Hepatocyte (in vitro differentiated cells): Measurements from ENCODE around the gene UBALD2. TPM values are rescaled to one million over a fixed set of nuclear protein-coding genes. Genes with fewer than 3 reads are reported as not detected.
A peak's percentile ranks its signal among the peaks of the same experiment; 100 is the strongest.

Experiments used
- DNase-seq: peaks from one replicate; pipeline ENCODE4 v3.0.0-alpha.2; 2016; ENCODE audit warnings: low spot score
- H2AFZ ChIP-seq: fragments of 200-600 bp; sonication (generic); 2 replicates; pipeline ENCODE4 v1.6.0; 2016; ENCODE audit warnings: antibody characterized with exemption, mild to moderate bottlenecking
- H3K27ac ChIP-seq: fragments of 200-600 bp; sonication (generic); 2 replicates; pipeline ENCODE4 v1.5.1; 2016; ENCODE audit warnings: mild to moderate bottlenecking
- H3K27me3 ChIP-seq: fragments of 200-600 bp; sonication (generic); 2 replicates; pipeline ENCODE4 v1.6.1; 2016
- H3K36me3 ChIP-seq: fragments of 200-600 bp; sonication (generic); replicated peaks from 2 replicates; pipeline ENCODE4 v1.5.1; 2016; ENCODE audit warnings: low read depth; ENCODE audit not compliant: insufficient read depth
- H3K4me1 ChIP-seq: fragments of 200-600 bp; sonication (generic); 2 replicates; pipeline ENCODE4 v1.5.1; 2016; ENCODE audit warnings: mild to moderate bottlenecking, moderate library complexity; ENCODE audit not compliant: insufficient read depth
- H3K4me2 ChIP-seq: fragments of 200-600 bp; sonication (generic); 2 replicates; pipeline ENCODE4 v1.6.0; 2016
- H3K4me3 ChIP-seq: fragments of 200-600 bp; sonication (generic); 2 replicates; pipeline ENCODE4 v1.5.1; 2016; ENCODE audit warnings: mild to moderate bottlenecking
- H3K79me2 ChIP-seq: fragments of 200-600 bp; sonication (generic); 2 replicates; pipeline ENCODE4 v1.6.0; 2017; ENCODE audit warnings: mild to moderate bottlenecking
- H3K9me2 ChIP-seq: fragments of 200-600 bp; sonication (generic); replicated peaks from 2 replicates; pipeline ENCODE4 v1.6.0; 2017; ENCODE audit warnings: mild to moderate bottlenecking; ENCODE audit not compliant: insufficient read depth
- H3K9me3 ChIP-seq: fragments of 200-600 bp; sonication (generic); 2 replicates; pipeline ENCODE4 v1.5.1; 2016; ENCODE audit warnings: low read depth, mild to moderate bottlenecking
- H4K20me1 ChIP-seq: fragments of 200-600 bp; sonication (generic); 2 replicates; pipeline ENCODE4 v1.6.0; 2016; ENCODE audit warnings: mild to moderate bottlenecking; ENCODE audit not compliant: insufficient read depth, poor library complexity, severe bottlenecking
- CTCF ChIP-seq: fragments of 200-600 bp; sonication (generic); IDR thresholded peaks from 2 replicates; pipeline ENCODE4 v1.5.1; 2016; ENCODE audit warnings: antibody characterized with exemption, mild to moderate bottlenecking; ENCODE audit not compliant: poor library complexity
- EZH2 ChIP-seq: fragments of 200-600 bp; sonication (generic); IDR thresholded peaks from 2 replicates; pipeline ENCODE4 v1.6.1; 2016; ENCODE audit warnings: antibody characterized with exemption, mild to moderate bottlenecking, borderline replicate concordance
- EZH2phosphoT487 ChIP-seq: fragments of 200-600 bp; sonication (generic); IDR thresholded peaks from one replicate; pipeline ENCODE4 v1.6.1; 2018; ENCODE audit warnings: antibody characterized with exemption, mild to moderate bottlenecking, low read depth, moderate library complexity; ENCODE audit not compliant: unreplicated experiment, severe bottlenecking
- WGBS: methylation state at CpG from one replicate; pipeline ENCODE4 v1.1.6; 2016; ENCODE audit warnings: low lambda C conversion rate; ENCODE audit errors: missing lambda C conversion rate; 5-methylcytosine and 5-hydroxymethylcytosine counted together
- polyA plus RNA-seq: library from polyadenylated mRNA; unstranded; fragments of >200 nt; fragmentation: Nextera tagmentation; extraction: Ambion mirVana; gene quantifications from 2 replicates; pipeline ENCODE4 v1.2.1, GENCODE V29; 2016
- total RNA-seq: library from RNA; depleted of rRNA; stranded (reverse); fragments of >200 nt; gene quantifications from 2 replicates; pipeline ENCODE4 v1.2.3, GENCODE V29; 2014

Gene UBALD2
- total and polyA plus RNA-seq, 2 experiments from 2014 or later = 10.2 to 13.1 TPM

GRCh38 chr17:76262732-76263344 lies 2.3 kb upstream of the UBALD2 start:
- H4K20me1 ChIP-seq = no peaks in the 10 kb centered on the region
- H3K4me3 ChIP-seq = no peak overlapping the region
- TF ChIP-seq EZH2phosphoT487 (no peak), CTCF (no peak), EZH2 (no peak)
- H3K27me3 ChIP-seq = no peaks in the 10 kb centered on the region
- peak overlapping the region; percentile 62 for H3K4me2 ChIP-seq
- peak overlapping the region; percentile 93 for H3K27ac ChIP-seq
- peak overlapping the region; percentile 7 for H2AFZ ChIP-seq
- WGBS = 49% methylated on average over 9 of the region's 9 CpGs
- H3K36me3 ChIP-seq = no peaks in the 10 kb centered on the region
- DNase-seq = peak; percentile 68
- peaks cover 31% of the 10 kb centered on the region for H3K4me1 ChIP-seq
- H3K9me3 ChIP-seq = no peaks in the 10 kb centered on the region
- H3K9me2 ChIP-seq = no peaks in the 10 kb centered on the region
- peaks cover 22% of the 10 kb centered on the region for H3K79me2 ChIP-seq

GRCh38 chr17:76263896-76264295 lies 1.3 kb upstream of the UBALD2 start:
- Histone ChIP-seq H3K4me3 (no peak overlapping the region), H3K9me2 (no peaks in the 10 kb centered on the region), H3K4me2 (peak overlapping the region; percentile 47), H2AFZ (no peak overlapping the region), H4K20me1 (no peaks in the 10 kb centered on the region), H3K36me3 (no peaks in the 10 kb centered on the region), H3K27ac (peak overlapping the region; percentile 93), H3K9me3 (no peaks in the 10 kb centered on the region), H3K79me2 (peaks cover 33% of the 10 kb centered on the region), H3K27me3 (no peaks in the 10 kb centered on the region), H3K4me1 (peaks cover 29% of the 10 kb centered on the region)
- TF ChIP-seq EZH2phosphoT487 = no peak
- no peak for TF ChIP-seq EZH2
- no peak for DNase-seq
- 100% methylated on average over 5 of the region's 5 CpGs for WGBS

GRCh38 chr17:76264425-76264754 lies 758 bp upstream of the UBALD2 start:
- DNase-seq = no peak
- 73% methylated on average over 9 of the region's 9 CpGs for WGBS
- H3K4me3 ChIP-seq = no peak overlapping the region
- H3K36me3 ChIP-seq = no peaks in the 10 kb centered on the region
- no peak for TF ChIP-seq EZH2
- no peak for TF ChIP-seq EZH2phosphoT487
- TF ChIP-seq CTCF = no peak
- peaks cover 29% of the 10 kb centered on the region for H3K4me1 ChIP-seq
- H3K9me2 ChIP-seq = no peaks in the 10 kb centered on the region
- H3K27me3 ChIP-seq = no peaks in the 10 kb centered on the region
- no peaks in the 10 kb centered on the region for H4K20me1 ChIP-seq
- peak overlapping the region; percentile 47 for H3K4me2 ChIP-seq
- H3K9me3 ChIP-seq = no peaks in the 10 kb centered on the region
- H3K79me2 ChIP-seq = peaks cover 37% of the 10 kb centered on the region
- peak overlapping the region; percentile 93 for H3K27ac ChIP-seq
- H2AFZ ChIP-seq = no peak overlapping the region

GRCh38 chr17:76265624-76266243 lies 586 bp downstream of the UBALD2 start:
- Histone ChIP-seq H3K27me3 (no peaks in the 10 kb centered on the region), H3K27ac (peak overlapping the region; percentile 93), H3K4me3 (peak overlapping the region; percentile 82), H4K20me1 (no peaks in the 10 kb centered on the region), H2AFZ (peak overlapping the region; percentile 55), H3K9me2 (no peaks in the 10 kb centered on the region), H3K36me3 (no peaks in the 10 kb centered on the region), H3K9me3 (no peaks in the 10 kb centered on the region), H3K79me2 (peaks cover 39% of the 10 kb centered on the region), H3K4me1 (peaks cover 29% of the 10 kb centered on the region), H3K4me2 (peak overlapping the region; percentile 84)
- 0% methylated on average over 23 of the region's 76 CpGs for WGBS
- TF ChIP-seq EZH2 (no peak), CTCF (no peak), EZH2phosphoT487 (no peak)
- DNase-seq = peak; percentile 83
